DND-41 (cell line): ENCODE data around the gene ZDHHC11B.
"Not testable (repeated sequence)": the region's sequence is repeated elsewhere in the genome, so short reads cannot be mapped to it uniquely, and the experiment has no call there.

Source experiments
- ATAC-seq: fragments of 200-7000 bp; cut with Tn5 transposase; 3 replicates; pipeline ENCODE4 v1.9.1; 2021; ENCODE audit warnings: low read depth; ENCODE audit not compliant: insufficient read depth
- DNase-seq: peaks from one replicate; pipeline ENCODE4 v3.0.0-alpha.2; 2020
- H2AFZ ChIP-seq: 2 replicates; pipeline ENCODE4 v1.6.0; 2012; ENCODE audit warnings: low read depth, low read length
- H3K27ac ChIP-seq: 2 replicates; pipeline ENCODE4 v1.5.1; 2012; ENCODE audit warnings: low read length, inconsistent platforms
- H3K27me3 ChIP-seq: fragments of 200-600 bp; sonication (generic); 2 replicates; pipeline ENCODE4 v1.6.0; 2012; ENCODE audit warnings: low read length, mild to moderate bottlenecking, inconsistent platforms; ENCODE audit not compliant: insufficient read depth, poor library complexity
- H3K36me3 ChIP-seq: 2 replicates; pipeline ENCODE4 v1.5.1; 2012; ENCODE audit warnings: low read length, inconsistent platforms; ENCODE audit not compliant: insufficient read depth
- H3K4me1 ChIP-seq: 2 replicates; pipeline ENCODE4 v1.5.1; 2012; ENCODE audit warnings: mild to moderate bottlenecking, low read length; ENCODE audit not compliant: insufficient read depth
- H3K4me2 ChIP-seq: 2 replicates; pipeline ENCODE4 v1.6.0; 2012; ENCODE audit warnings: mild to moderate bottlenecking, moderate library complexity, low read length, inconsistent platforms; ENCODE audit not compliant: insufficient read depth
- H3K4me3 ChIP-seq, 2 experiments: fragments of 200-600 bp in 1 of 2; shearing (Covaris generic) in 1 of 2; 2 replicates each; pipeline ENCODE4 v1.5.1; 2012 to 2016; ENCODE audit warnings: inconsistent platforms in 2 of 2, low read length in 2 of 2, mild to moderate bottlenecking in 2 of 2, low read depth in 1 of 2, moderate library complexity in 1 of 2
- H3K79me2 ChIP-seq: 2 replicates; pipeline ENCODE4 v1.6.0; 2012; ENCODE audit warnings: low read length, inconsistent platforms; ENCODE audit not compliant: insufficient read depth
- H3K9ac ChIP-seq: 2 replicates; pipeline ENCODE4 v1.6.0; 2012; ENCODE audit warnings: low read depth, mild to moderate bottlenecking, inconsistent platforms, low read length, moderate library complexity
- H3K9me3 ChIP-seq: 2 replicates; pipeline ENCODE4 v1.5.1; 2012; ENCODE audit warnings: low read length, moderate library complexity, mild to moderate bottlenecking, inconsistent platforms; ENCODE audit not compliant: insufficient read depth, severe bottlenecking
- H4K20me1 ChIP-seq: 2 replicates; pipeline ENCODE4 v1.6.0; 2012; ENCODE audit warnings: low read length; ENCODE audit not compliant: insufficient read depth
- EZH2 ChIP-seq: IDR thresholded peaks from 3 replicates; pipeline ENCODE4 v1.6.1; 2012; ENCODE audit warnings: borderline replicate concordance, low read depth, mild to moderate bottlenecking, moderate library complexity, low read length, inconsistent platforms; ENCODE audit not compliant: severe bottlenecking
- TF ChIP-seq, protein P1 (sequence below): IDR thresholded peaks from 2 replicates; pipeline ENCODE4 v1.5.1; 2012; ENCODE audit warnings: borderline replicate concordance, low read length, moderate library complexity, mild to moderate bottlenecking; ENCODE audit not compliant: poor library complexity, severe bottlenecking; ENCODE audit errors: extremely low read depth

ZDHHC11B gene

DNA sequence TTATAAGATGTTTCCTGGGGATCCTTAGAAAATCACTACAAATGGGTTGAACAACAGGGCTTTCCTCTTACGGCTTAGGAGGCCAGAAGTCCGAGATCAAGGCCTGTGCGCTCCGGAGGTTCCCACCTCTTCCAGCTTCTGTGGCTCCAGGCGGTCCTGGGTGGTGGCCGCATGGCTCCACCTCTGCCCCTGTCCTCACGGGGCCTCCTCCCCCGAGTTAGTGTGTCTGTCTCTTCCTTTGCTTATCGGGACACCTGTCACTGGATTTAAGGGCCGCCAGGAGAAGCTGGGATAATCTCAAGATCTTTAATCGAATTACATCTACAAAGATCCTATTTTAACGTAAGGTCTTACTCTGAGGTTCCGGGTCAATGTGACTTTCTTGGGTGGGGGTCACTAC is 89.1 kb downstream of the ZDHHC11B start:
- not testable (repeated sequence) for H3K4me2 ChIP-seq, H3K36me3 ChIP-seq, H3K27ac ChIP-seq, H4K20me1 ChIP-seq, ATAC-seq, H2AFZ ChIP-seq, H3K9ac ChIP-seq, DNase-seq, H3K4me3 ChIP-seq, H3K27me3 ChIP-seq, H3K79me2 ChIP-seq, H3K4me1 ChIP-seq, H3K9me3 ChIP-seq

DNA sequence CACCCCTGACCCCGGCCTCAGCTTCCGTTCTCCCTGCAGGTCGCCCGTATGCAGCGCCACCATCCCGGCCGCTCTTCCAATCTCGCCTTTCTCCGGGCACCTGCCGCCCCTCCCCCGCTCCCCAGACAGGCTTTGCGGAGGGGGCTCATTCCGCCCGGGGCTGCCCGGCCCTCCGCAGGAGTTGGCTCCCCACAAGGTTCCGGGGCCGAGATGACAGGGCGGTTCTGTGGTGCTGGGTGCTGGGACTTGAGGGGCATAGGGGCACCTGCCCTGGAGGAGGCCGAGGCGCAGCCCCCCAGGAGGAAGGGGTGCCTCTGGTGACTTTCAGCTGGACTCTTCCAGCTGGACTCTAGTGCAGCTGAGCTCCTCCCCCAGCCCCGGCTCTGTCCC is 90.5 kb downstream of the ZDHHC11B start:
- H3K27ac ChIP-seq, H3K9ac ChIP-seq, H4K20me1 ChIP-seq, ATAC-seq, DNase-seq, H3K4me2 ChIP-seq, H3K27me3 ChIP-seq, H3K4me1 ChIP-seq, H3K9me3 ChIP-seq, H2AFZ ChIP-seq, H3K79me2 ChIP-seq, H3K4me3 ChIP-seq, H3K36me3 ChIP-seq: not testable (repeated sequence)

DNA sequence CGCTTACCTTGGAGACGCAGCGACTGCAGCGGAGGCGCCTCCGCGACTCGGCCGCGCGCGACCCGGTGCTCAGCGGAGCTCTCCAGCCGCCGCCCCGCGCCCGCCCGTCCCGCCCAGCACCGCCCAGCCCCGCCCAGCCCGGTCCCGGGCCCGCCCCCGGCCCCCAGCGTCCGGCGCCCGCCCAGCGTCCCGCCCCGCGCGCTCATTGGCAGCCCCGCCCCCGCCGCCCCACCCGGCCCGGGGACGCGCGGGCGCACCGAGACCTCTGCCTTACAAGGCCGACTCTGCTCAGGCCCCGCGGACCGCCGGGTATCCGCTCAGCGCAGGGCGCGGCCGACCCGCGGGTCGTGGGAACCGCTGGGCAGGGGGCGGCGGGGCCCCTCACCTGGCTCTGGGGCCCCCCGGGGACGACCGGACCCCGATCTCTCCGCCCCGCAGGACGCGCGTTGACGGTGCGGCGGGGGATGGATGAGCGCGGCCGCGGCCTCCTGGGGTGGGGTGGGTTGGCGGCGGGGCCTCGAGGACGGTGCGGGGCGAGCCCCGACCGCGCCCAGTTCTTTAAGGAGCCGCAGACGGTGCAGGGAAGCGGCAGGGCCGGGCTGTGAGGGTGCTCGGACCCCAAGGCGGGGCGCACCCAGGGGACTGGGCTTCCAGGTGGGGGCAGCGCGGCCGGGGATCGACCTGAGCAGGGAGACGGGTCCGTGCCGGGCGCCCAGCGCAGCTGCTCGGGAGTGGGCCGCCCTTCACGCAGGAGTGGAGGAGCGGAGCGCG is 91.1 kb downstream of the ZDHHC11B start, which contains the start of gene TPPP:
Gene TPPP (minus strand): TSS at position 82 of the 771 bp plus-strand sequence. CDS start 15,292 bp downstream, outside the sequence.
- not testable (repeated sequence) for H3K27ac ChIP-seq, H3K9me3 ChIP-seq, H4K20me1 ChIP-seq, H3K36me3 ChIP-seq, H3K4me3 ChIP-seq, H3K27me3 ChIP-seq, H3K79me2 ChIP-seq, H3K4me1 ChIP-seq, ATAC-seq, H3K4me2 ChIP-seq, H2AFZ ChIP-seq, H3K9ac ChIP-seq, DNase-seq

DNA sequence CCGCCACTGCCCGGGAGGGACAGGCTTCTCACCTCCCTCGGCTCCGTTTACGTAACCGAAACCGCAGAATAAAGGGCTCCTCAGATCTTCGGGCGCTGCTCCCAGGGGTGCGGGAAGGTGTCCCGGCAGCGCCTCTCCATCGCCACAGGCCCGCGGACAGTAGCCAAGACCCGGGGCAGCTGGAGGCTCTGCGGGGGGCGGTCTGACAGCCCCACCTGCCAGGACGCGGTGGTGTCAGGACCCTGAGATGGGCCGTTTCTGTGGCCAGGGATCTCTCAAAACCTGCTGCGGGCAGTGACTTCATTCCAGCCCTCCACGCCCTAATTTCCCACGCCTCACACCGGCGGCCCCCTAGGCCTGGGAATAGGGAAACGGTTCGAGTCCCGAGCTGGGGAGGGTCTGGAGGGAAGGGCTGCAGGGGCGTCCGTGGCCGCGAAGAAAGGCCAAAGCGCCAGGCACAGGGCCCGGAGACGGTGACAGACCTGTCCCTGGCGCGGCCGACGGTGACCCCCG is 91.9 kb downstream of the ZDHHC11B start:
- DNase-seq, H2AFZ ChIP-seq, H3K27me3 ChIP-seq, H3K36me3 ChIP-seq, H3K4me1 ChIP-seq, H3K79me2 ChIP-seq, H4K20me1 ChIP-seq, H3K9ac ChIP-seq, H3K9me3 ChIP-seq, H3K27ac ChIP-seq, H3K4me3 ChIP-seq, ATAC-seq, H3K4me2 ChIP-seq: not testable (repeated sequence)

DNA sequence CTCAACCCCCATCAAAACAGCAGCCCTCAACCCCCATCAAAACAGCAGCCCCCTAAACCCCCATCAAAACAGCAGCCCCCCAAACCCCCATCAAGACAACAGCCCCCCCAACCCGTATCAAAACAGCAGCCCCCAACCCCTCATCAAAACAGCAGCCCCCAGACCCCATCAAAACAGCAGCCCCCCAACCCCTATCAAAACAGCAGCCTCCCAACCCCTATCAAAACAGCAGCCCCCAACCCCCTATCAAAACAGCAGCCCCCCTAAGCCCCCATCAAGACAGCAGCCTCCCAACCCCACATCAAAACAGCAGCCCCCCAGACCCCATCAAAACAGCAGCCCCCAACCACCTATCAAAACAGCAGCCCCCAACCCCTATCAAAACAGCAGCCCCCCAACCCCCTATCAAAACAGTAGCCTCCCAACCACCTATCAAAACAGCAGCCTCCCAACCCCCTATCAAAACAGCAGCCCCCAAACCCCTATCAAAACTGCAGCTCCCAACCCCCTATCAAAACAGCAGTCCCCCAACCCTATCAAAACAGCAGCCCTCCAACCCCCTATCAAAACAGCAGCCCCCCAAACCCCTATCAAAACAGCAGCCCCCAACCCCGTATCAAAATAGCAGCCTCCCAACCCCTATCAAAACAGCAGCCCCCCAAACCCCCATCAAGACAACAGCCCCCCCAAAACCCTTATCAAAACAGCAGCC is 92.6 kb downstream of the ZDHHC11B start:
- no peaks in the 10 kb centered on the region for H3K27me3 ChIP-seq
- DNase-seq = no peak
- no peak overlapping the region for H3K9ac ChIP-seq
- no peak overlapping the region for H3K27ac ChIP-seq
- H3K36me3 ChIP-seq = no peaks in the 10 kb centered on the region
- H2AFZ ChIP-seq = no peak overlapping the region
- H3K4me1 ChIP-seq = no peaks in the 10 kb centered on the region
- no peaks in the 10 kb centered on the region for H3K9me3 ChIP-seq
- no peak overlapping the region for H3K4me3 ChIP-seq
- H4K20me1 ChIP-seq = no peaks in the 10 kb centered on the region
- no peak for TF ChIP-seq EZH2
- TF ChIP-seq, protein P1, sequence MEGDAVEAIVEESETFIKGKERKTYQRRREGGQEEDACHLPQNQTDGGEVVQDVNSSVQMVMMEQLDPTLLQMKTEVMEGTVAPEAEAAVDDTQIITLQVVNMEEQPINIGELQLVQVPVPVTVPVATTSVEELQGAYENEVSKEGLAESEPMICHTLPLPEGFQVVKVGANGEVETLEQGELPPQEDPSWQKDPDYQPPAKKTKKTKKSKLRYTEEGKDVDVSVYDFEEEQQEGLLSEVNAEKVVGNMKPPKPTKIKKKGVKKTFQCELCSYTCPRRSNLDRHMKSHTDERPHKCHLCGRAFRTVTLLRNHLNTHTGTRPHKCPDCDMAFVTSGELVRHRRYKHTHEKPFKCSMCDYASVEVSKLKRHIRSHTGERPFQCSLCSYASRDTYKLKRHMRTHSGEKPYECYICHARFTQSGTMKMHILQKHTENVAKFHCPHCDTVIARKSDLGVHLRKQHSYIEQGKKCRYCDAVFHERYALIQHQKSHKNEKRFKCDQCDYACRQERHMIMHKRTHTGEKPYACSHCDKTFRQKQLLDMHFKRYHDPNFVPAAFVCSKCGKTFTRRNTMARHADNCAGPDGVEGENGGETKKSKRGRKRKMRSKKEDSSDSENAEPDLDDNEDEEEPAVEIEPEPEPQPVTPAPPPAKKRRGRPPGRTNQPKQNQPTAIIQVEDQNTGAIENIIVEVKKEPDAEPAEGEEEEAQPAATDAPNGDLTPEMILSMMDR = no peak
- H3K4me2 ChIP-seq = no peak overlapping the region
- H3K79me2 ChIP-seq = no peaks in the 10 kb centered on the region
- no peak for ATAC-seq

DNA sequence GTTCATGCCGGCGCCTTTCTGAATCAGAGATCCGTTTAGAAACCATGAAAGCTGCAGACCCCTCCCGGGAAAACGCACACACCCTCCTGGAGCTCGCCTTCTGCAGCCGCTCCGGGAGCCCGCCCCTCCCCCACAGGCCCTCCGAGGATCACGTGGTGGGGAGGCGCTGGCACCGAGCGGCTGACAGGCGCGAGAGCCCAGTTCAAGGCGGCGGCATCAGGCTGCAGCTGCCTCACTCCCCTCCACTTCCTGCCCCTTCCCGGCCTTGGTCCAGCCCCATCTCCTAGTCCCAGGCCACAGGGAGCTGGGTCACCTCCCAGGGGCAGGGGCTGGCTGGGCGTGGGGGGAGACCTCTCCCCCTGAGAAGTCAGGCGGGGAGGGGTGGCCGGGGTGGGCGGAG is 93.5 kb downstream of the ZDHHC11B start:
- H3K27me3 ChIP-seq, H3K9ac ChIP-seq, H3K4me3 ChIP-seq, H3K36me3 ChIP-seq, H4K20me1 ChIP-seq, H3K27ac ChIP-seq, DNase-seq, H3K4me2 ChIP-seq, H3K4me1 ChIP-seq, H3K79me2 ChIP-seq, H3K9me3 ChIP-seq, H2AFZ ChIP-seq: not testable (repeated sequence)
- ATAC-seq = peak; percentile 74

DNA sequence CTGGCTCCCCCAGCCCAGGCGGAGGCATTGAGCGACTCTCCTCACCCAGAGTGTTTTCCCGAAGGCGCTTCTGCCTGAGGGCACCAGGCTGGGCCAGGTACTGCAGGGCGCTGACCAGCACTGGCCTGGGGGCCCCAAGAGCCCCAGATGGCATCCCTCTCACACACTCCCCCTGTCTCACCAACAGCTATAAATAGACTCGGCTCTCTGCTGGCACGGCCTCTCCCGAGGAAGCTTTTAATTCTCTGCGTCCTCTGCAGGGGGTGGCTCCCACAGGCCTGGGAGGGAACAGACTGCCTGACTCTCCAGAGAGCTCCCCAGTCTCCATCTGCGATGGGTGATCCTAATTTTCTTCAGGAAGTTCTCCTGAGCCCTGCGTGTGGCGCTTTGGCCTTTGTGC is 94.2 kb downstream of the ZDHHC11B start:
- not testable (repeated sequence) for H2AFZ ChIP-seq, H3K79me2 ChIP-seq, H3K4me1 ChIP-seq, H3K4me3 ChIP-seq, H3K27ac ChIP-seq, H3K36me3 ChIP-seq, H4K20me1 ChIP-seq, H3K9ac ChIP-seq, DNase-seq, ATAC-seq, H3K27me3 ChIP-seq, H3K4me2 ChIP-seq, H3K9me3 ChIP-seq
